ENCODE results near the gene MGAT3. TPM values are rescaled to one million over a fixed set of nuclear protein-coding genes. Genes with fewer than 3 reads are reported as not detected.

Gene MGAT3
- total and polyA plus RNA-seq, 2 donors (not counting 3 experiments of a cell fraction or from before 2014, with no cell fraction given), result not detected

- peak; percentile 26 for FAIRE-seq
- Histone ChIP-seq H4K20me1 (replicated peaks; ENCODE audit: control insufficient read depth, extremely low read depth, insufficient read depth, low read length) (no peaks in the 10 kb centered on the region), H3K27me3 (ENCODE audit: control insufficient read depth in 2 of 2, insufficient read depth in 2 of 2, low read length in 2 of 2) (no peaks in the 10 kb centered on the region), H3K36me3 (ENCODE audit: control insufficient read depth in 2 of 2, extremely low read depth in 1 of 2, insufficient read depth in 2 of 2, low read length in 2 of 2) (peaks cover 11 to 28% of the 10 kb centered on the region in 2 experiments), H3K79me2 (ENCODE audit: control insufficient read depth, insufficient read depth, low read length) (peaks cover 45% of the 10 kb centered on the region), H3K9ac (replicated peaks; ENCODE audit: extremely low read depth, insufficient read depth, low read length) (peak overlapping the region; percentile 97), H2AFZ (ENCODE audit: low read depth, low read length) (peak overlapping the region; percentile 14), H3K4me2 (ENCODE audit: insufficient read depth, low read length) (peak overlapping the region; percentile 74), H3K9me1 (replicated peaks; ENCODE audit: control insufficient read depth, extremely low read depth, insufficient read depth, low read length) (no peaks in the 10 kb centered on the region), H3K4me3 (replicated peaks in 1 of 3; ENCODE audit: insufficient read depth in 1 of 3, low read depth in 1 of 3, low read length in 3 of 3) (peak overlapping the region; percentile 59 to 96 (median 92)), H3K4me1 (ENCODE audit: control insufficient read depth, extremely low read depth, insufficient read depth, low read length) (peaks cover 15% of the 10 kb centered on the region), H3K9me3 (replicated peaks; ENCODE audit: control insufficient read depth, insufficient read depth, low read length) (no peaks in the 10 kb centered on the region), H3K27ac (ENCODE audit: insufficient read depth, low read depth, low read length) (peak overlapping the region; percentile 93)
- dilution Hi-C loops (cut with MboI; ENCODE audit: extremely low pct_ligation_motif_present, low sequenced_read_pairs) (no loop called here), intact Hi-C loops (cut with micrococcal nuclease) (loop anchor here (5.0 kb wide), 1 partner anchor 122 kb away; the partner anchor contains the start of gene TAB1)
- no peak for DNase-seq (ENCODE audit: low read depth, low spot score)
- ChIA-PET CTCF (interaction anchor here (1.0 to 5.6 kb wide), 7 partner anchors 10 to 82 kb away, joined by 3 to 58 read pairs (median 11); partner anchors contain the start of gene MIEF1), POLR2A (interaction anchor here (0.8 to 1.0 kb wide), 7 partner anchors 10 to 119 kb away, joined by 3 to 13 read pairs (median 5); partner anchors contain the start of genes MIEF1 and TAB1)
- TF ChIP-seq FOS (IDR thresholded peaks at IDR 0.05; ENCODE audit: borderline replicate concordance, insufficient read depth, low read length) (no peak), MYC (IDR thresholded peaks at IDR 0.05; ENCODE audit: low read depth, low read length) (no peak)
- BruUV-seq (replicated peaks), result no TSS peak
Measured at GRCh38 chr22:39518996-39519680, 62.3 kb downstream of the MGAT3 start.

DNA sequence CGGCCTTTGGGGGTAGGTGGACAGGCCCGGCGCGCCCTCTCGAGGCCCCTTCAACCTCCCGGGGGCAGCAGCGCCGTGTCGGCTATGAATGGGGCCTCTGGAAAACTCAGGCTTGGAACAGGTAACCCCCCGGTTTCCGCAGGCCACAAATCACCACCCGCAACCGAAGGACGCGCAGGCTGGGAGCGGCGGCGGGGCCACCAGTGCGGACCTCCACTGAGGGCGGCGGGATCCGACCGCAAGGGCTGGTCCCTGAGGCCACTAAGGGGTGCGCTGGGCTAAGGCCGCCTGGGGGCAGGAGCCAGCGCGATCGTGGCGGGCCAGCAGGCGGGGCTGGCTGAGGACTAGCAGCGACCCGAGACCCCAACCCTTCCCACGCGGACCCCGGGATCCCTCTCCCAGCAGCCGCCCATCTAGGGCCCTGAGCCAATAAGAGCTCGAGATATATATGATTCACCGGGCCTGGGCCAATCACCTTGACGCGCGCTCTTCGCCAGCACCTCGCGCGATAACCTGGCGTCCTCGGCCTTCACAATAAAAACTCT, 62.9 kb downstream of the MGAT3 start:
- CTCF ChIA-PET, result interaction anchor here (0.6 to 1.4 kb wide), 6 partner anchors 9 to 505 kb away, joined by 3 to 41 read pairs (median 7); partner anchors contain the start of gene MIEF1

More for the DNA sequence above, 62.9 kb downstream of the MGAT3 start:
- no peaks in the 10 kb centered on the region for H3K9me1 ChIP-seq (replicated peaks; ENCODE audit: control insufficient read depth, extremely low read depth, insufficient read depth, low read length)
- no peaks in the 10 kb centered on the region for H3K9me3 ChIP-seq (replicated peaks; ENCODE audit: control insufficient read depth, insufficient read depth, low read length)
- H3K4me1 ChIP-seq (ENCODE audit: control insufficient read depth, extremely low read depth, insufficient read depth, low read length), result peaks cover 15% of the 10 kb centered on the region
- TF ChIP-seq POLR2A (IDR thresholded peaks at IDR 0.05; ENCODE audit: low read depth, low read length), result peak; percentile 55
- TF ChIP-seq POLR2AphosphoS5 (IDR thresholded peaks at IDR 0.05; ENCODE audit: insufficient read depth, low read depth, low read length), result peak; percentile 75
- peak; percentile 47 for TF ChIP-seq FOS (IDR thresholded peaks at IDR 0.05; ENCODE audit: borderline replicate concordance, insufficient read depth, low read length)
- TF ChIP-seq, protein P1, sequence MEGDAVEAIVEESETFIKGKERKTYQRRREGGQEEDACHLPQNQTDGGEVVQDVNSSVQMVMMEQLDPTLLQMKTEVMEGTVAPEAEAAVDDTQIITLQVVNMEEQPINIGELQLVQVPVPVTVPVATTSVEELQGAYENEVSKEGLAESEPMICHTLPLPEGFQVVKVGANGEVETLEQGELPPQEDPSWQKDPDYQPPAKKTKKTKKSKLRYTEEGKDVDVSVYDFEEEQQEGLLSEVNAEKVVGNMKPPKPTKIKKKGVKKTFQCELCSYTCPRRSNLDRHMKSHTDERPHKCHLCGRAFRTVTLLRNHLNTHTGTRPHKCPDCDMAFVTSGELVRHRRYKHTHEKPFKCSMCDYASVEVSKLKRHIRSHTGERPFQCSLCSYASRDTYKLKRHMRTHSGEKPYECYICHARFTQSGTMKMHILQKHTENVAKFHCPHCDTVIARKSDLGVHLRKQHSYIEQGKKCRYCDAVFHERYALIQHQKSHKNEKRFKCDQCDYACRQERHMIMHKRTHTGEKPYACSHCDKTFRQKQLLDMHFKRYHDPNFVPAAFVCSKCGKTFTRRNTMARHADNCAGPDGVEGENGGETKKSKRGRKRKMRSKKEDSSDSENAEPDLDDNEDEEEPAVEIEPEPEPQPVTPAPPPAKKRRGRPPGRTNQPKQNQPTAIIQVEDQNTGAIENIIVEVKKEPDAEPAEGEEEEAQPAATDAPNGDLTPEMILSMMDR (IDR thresholded peaks at IDR 0.05; ENCODE audit: extremely low read depth in 1 of 2, insufficient read depth in 1 of 2, low read depth in 1 of 2, low read length in 2 of 2), result no peak
- peak overlapping the region; percentile 74 for H3K4me2 ChIP-seq (ENCODE audit: insufficient read depth, low read length)
- POLR2A ChIA-PET, result interaction anchor here (0.6 to 1.0 kb wide), 10 partner anchors 9 to 886 kb away, joined by 3 to 13 read pairs (median 4); partner anchors contain the start of genes MIEF1 and TAB1
- peak overlapping the region; percentile 59 to 96 (median 92) for H3K4me3 ChIP-seq (replicated peaks in 1 of 3; ENCODE audit: insufficient read depth in 1 of 3, low read depth in 1 of 3, low read length in 3 of 3)
- H2AFZ ChIP-seq (ENCODE audit: low read depth, low read length), result peak overlapping the region; percentile 20
- DNase-seq (ENCODE audit: low read depth, low spot score) (peak; percentile 98), FAIRE-seq (peak; percentile 97)
- TSS peak; percentile 78 for BruUV-seq (replicated peaks)
- no peaks in the 10 kb centered on the region for H3K27me3 ChIP-seq (ENCODE audit: control insufficient read depth in 2 of 2, insufficient read depth in 2 of 2, low read length in 2 of 2)
- H3K79me2 ChIP-seq (ENCODE audit: control insufficient read depth, insufficient read depth, low read length), result peaks cover 46% of the 10 kb centered on the region
- H4K20me1 ChIP-seq (replicated peaks; ENCODE audit: control insufficient read depth, extremely low read depth, insufficient read depth, low read length), result no peaks in the 10 kb centered on the region
- peak overlapping the region; percentile 93 for H3K27ac ChIP-seq (ENCODE audit: insufficient read depth, low read depth, low read length)
- peaks cover 8 to 30% of the 10 kb centered on the region in 2 experiments for H3K36me3 ChIP-seq (ENCODE audit: control insufficient read depth in 2 of 2, extremely low read depth in 1 of 2, insufficient read depth in 2 of 2, low read length in 2 of 2)
- intact Hi-C loops (cut with micrococcal nuclease) (loop anchor here (1.0 to 10.0 kb wide), 6 partner anchors 10 to 345 kb away; partner anchors contain the start of genes MIEF1, RPL3 and TAB1), dilution Hi-C loops (cut with MboI; ENCODE audit: extremely low pct_ligation_motif_present, low sequenced_read_pairs) (no loop called here)
- H3K9ac ChIP-seq (replicated peaks; ENCODE audit: extremely low read depth, insufficient read depth, low read length), result peak overlapping the region; percentile 97

Data from endothelial cell of umbilical vein (primary cell).